Occipital lobe (tissue), 2 donors: ENCODE results near the gene TREM2. TPM values are rescaled to one million over a fixed set of nuclear protein-coding genes. Genes with fewer than 3 reads are reported as not detected.
"Not testable (repeated sequence)": the region's sequence is repeated elsewhere in the genome, so short reads cannot be mapped to it uniquely, and the experiment has no call there.

Experiments
- DNase-seq: peaks from one replicate; lab custom pipeline; 2025; lab: John Stamatoyannopoulos, UW
- total RNA-seq: library from RNA; depleted of rRNA; stranded (reverse); fragments of >200 nt; gene quantifications from one replicate; pipeline ENCODE4 v1.2.3, GENCODE V29; 2014

TREM2 gene
- total RNA-seq, 1 donor from 2014 or later: 10.5 TPM

- no peak for DNase-seq
These were observed 7.6 kb downstream of the TREM2 start for GRCh38 chr6:41155132-41155805.

- DNase-seq: no peak
These were observed 8.8 kb downstream of the TREM2 start, which contains the start of gene TREML1 for GRCh38 chr6:41153992-41154625. TREML1 (minus strand) TSS chr6:41154347; CDS start chr6:41154288, 59 bp downstream.

- DNase-seq: no peak
These were observed 9.5 kb downstream of the TREM2 start for GRCh38 chr6:41153451-41153850.

- DNase-seq: no peak
These were observed 12.2 kb downstream of the TREM2 start for GRCh38 chr6:41150671-41151070.

- no peak for DNase-seq
These were observed 15.0 kb downstream of the TREM2 start for GRCh38 chr6:41147917-41148316.

- DNase-seq: no peak
These were observed 26.0 kb downstream of the TREM2 start for GRCh38 chr6:41136911-41137310.

- no peak for DNase-seq
These were observed 27.7 kb downstream of the TREM2 start for GRCh38 chr6:41135062-41135832.

- DNase-seq: no peak
These were observed 30.7 kb downstream of the TREM2 start for GRCh38 chr6:41132254-41132653.

- no peak for DNase-seq
These were observed 37.6 kb downstream of the TREM2 start for GRCh38 chr6:41125282-41125681.

GRCh38 chr6:41122918-41123317 is 40.0 kb downstream of the TREM2 start:
- no peak for DNase-seq

- no peak for DNase-seq
These were observed 40.5 kb downstream of the TREM2 start for GRCh38 chr6:41122373-41122772.

GRCh38 chr6:41120058-41120457 is 42.9 kb downstream of the TREM2 start:
- no peak for DNase-seq

- no peak for DNase-seq
These were observed 43.4 kb downstream of the TREM2 start for GRCh38 chr6:41119508-41119907.

GRCh38 chr6:41115027-41115426 is 47.9 kb downstream of the TREM2 start:
- DNase-seq: not testable (repeated sequence)

- DNase-seq: no peak
These were observed 51.9 kb downstream of the TREM2 start for GRCh38 chr6:41111017-41111416.

Other genes with a start within 250 kb of the TREM2 start
- 0.16 TPM for gene UNC5CL, start 123.9 kb downstream of the TREM2 start, total RNA-seq
- not detected for gene TSPO2, start 120.6 kb downstream of the TREM2 start, total RNA-seq
- 0.62 TPM for gene APOBEC2, start 109.9 kb downstream of the TREM2 start, total RNA-seq
- gene OARD1, start 90.8 kb downstream of the TREM2 start, total RNA-seq: 15.8 TPM
- gene NFYA, start 90.1 kb downstream of the TREM2 start, total RNA-seq: 40.4 TPM
- not detected for gene TREML1, start 8.8 kb downstream of the TREM2 start, total RNA-seq
- gene TREML2, start 38.0 kb upstream of the TREM2 start, total RNA-seq: not detected
- not detected for gene TREML4, start 65.2 kb upstream of the TREM2 start, total RNA-seq
- not detected for gene TREM1, start 123.6 kb upstream of the TREM2 start, total RNA-seq
- gene NCR2, start 172.5 kb upstream of the TREM2 start, total RNA-seq: not detected